Pancreas (tissue), 10 donors: ENCODE data around the gene ARHGAP10. TPM values are rescaled to one million over a fixed set of nuclear protein-coding genes. Genes with fewer than 3 reads are reported as not detected.

Experiments
- ATAC-seq, 4 donors: fragments of 200-7000 bp; cut with Tn5 transposase; one replicate each; pipeline versions ENCODE4 v1.8.0 to v1.9.1; 2020; ENCODE audit warnings: mild to moderate bottlenecking in 4 of 4, moderate library complexity in 4 of 4
- DNase-seq, 6 donors: peaks; one replicate each; pipeline ENCODE4 v3.0.0-alpha.2; 2020
- FAIRE-seq: peaks from 2 replicates; lab custom pipeline; 2012; peaks lifted over from hg19 to GRCh38; lab: Jason Lieb, UNC
- H3K27ac ChIP-seq, 4 donors: fragments of 200-600 bp; sonication (generic); 1 replicate in 3 of 4; 2 replicates in 1 of 4; pipeline versions ENCODE4 v1.5.0 to v1.8.0; 2020
- H3K27me3 ChIP-seq, 4 donors: fragments of 200-600 bp; one replicate each; pipeline ENCODE4 v1.8.0; 2021
- H3K36me3 ChIP-seq, 3 donors: fragments of 200-600 bp; sonication (generic) in 1 of 3; one replicate each; pipeline versions ENCODE4 v1.5.0 to v1.8.0; 2020 to 2021
- H3K4me1 ChIP-seq, 3 donors: fragments of 200-600 bp; one replicate each; pipeline ENCODE4 v1.8.0; 2021
- H3K4me3 ChIP-seq, 4 donors: fragments of 200-600 bp; sonication (generic) in 2 of 4; one replicate each; pipeline versions ENCODE4 v1.5.0 to v1.8.0; 2020 to 2021
- H3K9me3 ChIP-seq, 4 donors: fragments of 200-600 bp; one replicate each; pipeline ENCODE4 v1.8.0; 2021
- WGBS, 2 donors: extraction: QIAGEN DNeasy Blood & Tissue Kit; methylation state at CpG; one replicate each; pipeline ENCODE4 v1.1.7; 2013; 5-methylcytosine and 5-hydroxymethylcytosine counted together
- intact Hi-C, 3 donors: fragments of 100-400 bp; cut with DNase I; formaldehyde crosslinking; loops; one replicate each; pipeline versions ENCODE4 v1.11.1 to v1.14.2; 2022
- polyA plus RNA-seq, 2 donors: library from polyadenylated mRNA; stranded (reverse); fragments of 200-250 nt; gene quantifications; one replicate each; pipeline ENCODE4 v1.2.3, GENCODE V29; 2013
- total RNA-seq, 6 donors: library from RNA; stranded (reverse); fragmentation: NEBNext Ultra II Directional in 4 of 6; extraction: Animal tissue kit (Norgen Biotek cat#: 25700) in 4 of 6; gene quantifications; one replicate each; pipeline versions ENCODE4 v1.2.1 to v1.2.4, GENCODE V29; 2021 to 2023
- TF ChIP-seq, protein P1 (sequence below), 4 donors: fragments of 200-600 bp; sonication (generic) in 3 of 4; IDR thresholded peaks; one replicate each; pipeline versions ENCODE4 v1.5.0 to v1.8.0; 2021; ENCODE audit warnings: antibody characterized with exemption in 4 of 4
- donor health status: healthy with polysubstance abuse.
- donor health status: DM: no; HTN: no; CAD: no; lungs with moderate emphysema.
- donor health status: DM: no; HTN: no; CAD: no.
- donor health status: control.
- donor health status: control.
- donor health status: Bipolar disorder and iron deficiency.
- donor health status: DM: yes; HTN: yes; CAD: no.
- donor health status: DM: no; HTN: no; CAD: no.
- donor health status: DM: no; HTN: no; CAD: no.
- donor health status: DM: yes; HTN: yes; CAD: no.

The ARHGAP10 gene
- total and polyA plus RNA-seq, 8 donors, result 6.3 to 14.8 (median 8.7) TPM

DNA sequence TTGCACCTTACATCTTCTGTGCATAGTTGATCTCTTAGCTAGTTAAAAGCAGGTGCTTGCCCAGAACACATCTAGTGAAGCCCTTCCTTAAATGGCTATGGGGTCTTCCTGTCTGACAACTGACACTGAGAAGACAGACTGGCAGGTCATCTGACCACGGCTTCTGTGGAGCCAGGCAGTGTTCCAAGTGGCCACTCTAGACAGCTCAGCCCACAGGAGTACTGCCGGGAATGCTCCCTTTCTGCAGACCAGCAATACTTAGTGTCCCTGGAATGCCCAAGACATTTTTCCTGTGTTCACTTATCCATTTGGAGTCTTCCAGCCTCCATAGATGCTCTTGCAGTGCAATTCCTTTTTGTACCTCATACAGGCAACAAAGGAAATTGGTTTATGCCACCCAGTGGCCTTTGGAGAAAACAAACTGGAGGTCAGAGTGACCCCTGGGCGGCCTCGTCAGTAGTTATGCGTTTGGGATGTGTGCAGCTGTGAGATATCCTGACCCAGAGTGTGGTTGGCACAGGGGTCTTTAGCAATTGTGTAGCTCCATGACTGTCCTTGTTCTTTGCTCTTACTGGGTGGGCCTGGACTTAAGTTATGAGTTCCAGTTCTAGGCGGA, 335.5 kb downstream of the ARHGAP10 start:
- intact Hi-C loops, result no loop called here
- Histone ChIP-seq H3K4me3 (no peak overlapping the region), H3K36me3 (no peaks in the 10 kb centered on the region), H3K27me3 (no peaks in the 10 kb centered on the region), H3K9me3 (no peaks in the 10 kb centered on the region), H3K4me1 (no peaks in the 10 kb centered on the region), H3K27ac (no peak overlapping the region)
- ATAC-seq, result no peak
- TF ChIP-seq, protein P1, sequence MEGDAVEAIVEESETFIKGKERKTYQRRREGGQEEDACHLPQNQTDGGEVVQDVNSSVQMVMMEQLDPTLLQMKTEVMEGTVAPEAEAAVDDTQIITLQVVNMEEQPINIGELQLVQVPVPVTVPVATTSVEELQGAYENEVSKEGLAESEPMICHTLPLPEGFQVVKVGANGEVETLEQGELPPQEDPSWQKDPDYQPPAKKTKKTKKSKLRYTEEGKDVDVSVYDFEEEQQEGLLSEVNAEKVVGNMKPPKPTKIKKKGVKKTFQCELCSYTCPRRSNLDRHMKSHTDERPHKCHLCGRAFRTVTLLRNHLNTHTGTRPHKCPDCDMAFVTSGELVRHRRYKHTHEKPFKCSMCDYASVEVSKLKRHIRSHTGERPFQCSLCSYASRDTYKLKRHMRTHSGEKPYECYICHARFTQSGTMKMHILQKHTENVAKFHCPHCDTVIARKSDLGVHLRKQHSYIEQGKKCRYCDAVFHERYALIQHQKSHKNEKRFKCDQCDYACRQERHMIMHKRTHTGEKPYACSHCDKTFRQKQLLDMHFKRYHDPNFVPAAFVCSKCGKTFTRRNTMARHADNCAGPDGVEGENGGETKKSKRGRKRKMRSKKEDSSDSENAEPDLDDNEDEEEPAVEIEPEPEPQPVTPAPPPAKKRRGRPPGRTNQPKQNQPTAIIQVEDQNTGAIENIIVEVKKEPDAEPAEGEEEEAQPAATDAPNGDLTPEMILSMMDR (IDR thresholded peaks at IDR 0.05), result no peak
- no peak for DNase-seq
- WGBS, 2 donors, result 77 to 88% methylated on average over 6 of the region's 6 CpGs
- no peak for FAIRE-seq

DNA sequence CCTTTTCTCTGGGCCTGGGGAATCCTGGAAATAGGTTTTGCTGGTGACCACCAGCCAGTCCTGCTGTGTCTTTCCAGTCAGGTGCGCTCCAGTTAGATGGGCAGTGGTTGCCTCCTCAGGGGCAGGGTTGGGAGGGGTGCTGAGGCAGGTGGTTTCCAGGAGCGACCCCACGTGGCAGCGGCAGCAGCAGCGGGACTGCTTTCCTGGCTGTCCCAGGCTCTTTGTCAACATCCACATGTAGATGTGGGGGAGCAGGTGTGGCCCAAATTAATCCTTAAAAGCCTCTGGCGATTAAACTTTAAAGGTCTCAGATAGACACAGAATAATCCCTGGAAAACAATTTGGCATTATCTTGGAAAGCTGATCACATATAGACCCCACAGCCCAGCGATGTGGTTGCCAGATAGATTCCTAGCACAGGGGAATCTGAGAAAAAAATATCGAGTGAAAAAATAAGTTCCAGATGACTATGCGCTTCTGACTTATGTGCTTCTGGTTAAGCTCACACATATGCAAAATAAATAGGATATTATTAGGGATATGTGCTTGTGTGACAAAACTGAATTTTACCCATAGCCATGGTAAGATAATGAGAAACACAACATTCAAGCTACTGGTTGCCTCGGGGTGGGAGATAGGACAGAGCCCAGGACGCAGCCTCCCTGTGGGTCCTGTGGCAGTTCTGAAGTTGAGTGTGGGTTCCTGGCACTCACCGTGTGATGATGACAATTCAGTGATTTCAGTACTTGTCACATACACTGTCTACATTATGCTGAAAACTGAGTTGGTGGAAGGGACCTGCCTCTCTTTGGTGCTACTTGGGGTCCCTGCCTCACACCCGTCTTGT, 336.4 kb downstream of the ARHGAP10 start:
- intact Hi-C loops, result no loop called here
- Histone ChIP-seq H3K27ac (no peak overlapping the region), H3K4me1 (no peaks in the 10 kb centered on the region), H3K9me3 (no peaks in the 10 kb centered on the region), H3K36me3 (no peaks in the 10 kb centered on the region), H3K4me3 (no peak overlapping the region), H3K27me3 (no peaks in the 10 kb centered on the region)
- ATAC-seq (no peak), FAIRE-seq (no peak), DNase-seq (no peak)
- 82 to 87% methylated on average over 13 of the region's 13 CpGs for WGBS, 2 donors
- TF ChIP-seq, protein P1 (IDR thresholded peaks at IDR 0.05), result no peak

DNA sequence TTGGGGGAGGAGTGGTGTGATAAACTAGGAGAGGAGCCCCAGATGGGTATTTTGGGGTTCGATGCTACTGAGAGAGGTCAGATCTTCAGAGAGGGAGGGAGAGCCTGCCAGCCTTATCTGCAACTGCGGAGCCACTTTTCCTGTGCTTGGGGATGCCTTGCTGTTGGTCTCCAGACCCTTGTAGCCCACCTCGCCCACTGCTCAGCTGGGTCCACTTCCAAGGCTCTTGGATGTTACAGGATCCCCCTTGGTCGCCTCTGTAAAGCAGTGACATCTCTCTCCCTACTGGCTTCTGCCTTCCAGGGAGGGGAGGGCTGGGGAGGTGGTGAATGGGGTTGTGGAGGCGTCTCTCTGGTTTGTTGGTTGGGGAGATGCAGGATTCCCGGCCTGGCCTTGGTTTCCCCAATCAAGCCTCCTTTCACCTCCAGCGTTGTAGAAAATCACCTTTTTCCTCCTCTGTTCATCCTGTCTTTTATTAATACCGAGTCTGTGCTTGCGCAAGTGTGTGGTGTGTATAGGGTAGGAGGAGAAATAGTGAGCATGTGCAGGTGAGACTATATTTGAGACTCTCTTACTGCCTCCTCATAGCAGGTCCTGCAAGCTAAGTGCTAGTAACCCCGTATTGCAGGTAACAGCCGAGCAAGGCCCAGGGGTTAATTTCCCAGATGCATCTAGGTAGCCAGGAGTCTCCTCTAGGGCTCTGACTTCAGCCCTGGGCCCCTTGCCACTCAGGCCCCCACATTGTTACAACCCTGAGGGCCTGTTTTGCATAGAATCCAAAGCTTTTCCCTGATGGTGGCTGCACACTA, 337.4 kb downstream of the ARHGAP10 start:
- FAIRE-seq (no peak), ATAC-seq (no peak), DNase-seq (no peak)
- intact Hi-C loops, result no loop called here
- no peaks in the 10 kb centered on the region for H3K27me3 ChIP-seq
- no peaks in the 10 kb centered on the region for H3K4me1 ChIP-seq
- no peak overlapping the region for H3K4me3 ChIP-seq
- TF ChIP-seq, protein P1 (IDR thresholded peaks at IDR 0.05), result no peak
- H3K27ac ChIP-seq, result no peak overlapping the region
- no peaks in the 10 kb centered on the region for H3K36me3 ChIP-seq
- WGBS, 2 donors, result 88 to 95% methylated on average over 11 of the region's 11 CpGs
- no peaks in the 10 kb centered on the region for H3K9me3 ChIP-seq

DNA sequence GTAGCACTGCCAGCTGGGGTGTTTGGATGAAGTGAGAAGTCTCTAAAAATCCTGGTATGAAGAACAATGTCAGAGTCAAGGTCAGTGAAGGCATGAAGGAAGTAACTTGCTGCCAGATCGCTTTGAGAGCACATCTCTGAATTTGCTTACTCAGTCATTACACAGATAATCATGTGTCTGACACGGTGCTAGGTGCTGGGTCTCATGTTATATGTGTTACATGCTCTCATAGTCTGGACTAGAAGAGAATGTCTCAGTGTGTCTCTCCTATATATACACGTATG, 337.9 kb downstream of the ARHGAP10 start:
- no peak overlapping the region for H3K27ac ChIP-seq
- peak in 2 of 4 donors; percentile 13 to 37 for ATAC-seq
- no peaks in the 10 kb centered on the region for H3K4me1 ChIP-seq
- DNase-seq, result no peak
- TF ChIP-seq, protein P1 (IDR thresholded peaks at IDR 0.05), result no peak
- H3K27me3 ChIP-seq, result no peaks in the 10 kb centered on the region
- no peaks in the 10 kb centered on the region for H3K9me3 ChIP-seq
- no peak for FAIRE-seq
- no peaks in the 10 kb centered on the region for H3K36me3 ChIP-seq
- 42% methylated on average over 3 of the region's 3 CpGs for WGBS, 2 donors
- H3K4me3 ChIP-seq, result no peak overlapping the region
- intact Hi-C loops, result no loop called here
